Occipital lobe (tissue), 2 donors: ENCODE results near the gene IGF2R. TPM values are rescaled to one million over a fixed set of nuclear protein-coding genes. Genes with fewer than 3 reads are reported as not detected.

ENCODE experiments used
- DNase-seq: peaks from one replicate; lab custom pipeline; 2025; lab: John Stamatoyannopoulos, UW
- total RNA-seq: library from RNA; depleted of rRNA; stranded (reverse); fragments of >200 nt; gene quantifications from one replicate; pipeline ENCODE4 v1.2.3, GENCODE V29; 2014

Gene IGF2R
- total RNA-seq, 1 donor from 2014 or later = 36.7 TPM

- no peak for DNase-seq
Observed at GRCh38 chr6:159973951-159974350, 5.1 kb downstream of the IGF2R start.

DNA sequence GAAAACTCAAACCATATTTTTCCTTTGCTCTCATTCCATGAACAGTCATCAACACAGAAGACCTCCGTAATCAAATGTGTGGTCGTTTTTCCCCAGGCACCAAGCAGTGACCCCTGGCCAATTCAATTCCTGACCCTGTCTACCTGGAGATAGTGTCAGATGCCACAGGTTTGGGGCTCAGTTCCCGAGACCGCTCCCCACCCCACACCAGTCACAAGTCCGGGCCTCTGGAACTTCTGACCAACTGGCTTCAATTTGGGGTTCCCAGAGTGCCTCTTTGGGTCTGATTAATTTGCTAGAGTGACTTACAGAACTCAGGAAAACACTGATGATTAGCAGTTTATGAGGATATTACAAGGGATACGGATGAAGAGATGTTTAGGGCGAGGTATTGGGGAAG is 6.0 kb downstream of the IGF2R start:
- DNase-seq = no peak

GRCh38 chr6:159976686-159977254 is 7.9 kb downstream of the IGF2R start:
- no peak for DNase-seq

DNA sequence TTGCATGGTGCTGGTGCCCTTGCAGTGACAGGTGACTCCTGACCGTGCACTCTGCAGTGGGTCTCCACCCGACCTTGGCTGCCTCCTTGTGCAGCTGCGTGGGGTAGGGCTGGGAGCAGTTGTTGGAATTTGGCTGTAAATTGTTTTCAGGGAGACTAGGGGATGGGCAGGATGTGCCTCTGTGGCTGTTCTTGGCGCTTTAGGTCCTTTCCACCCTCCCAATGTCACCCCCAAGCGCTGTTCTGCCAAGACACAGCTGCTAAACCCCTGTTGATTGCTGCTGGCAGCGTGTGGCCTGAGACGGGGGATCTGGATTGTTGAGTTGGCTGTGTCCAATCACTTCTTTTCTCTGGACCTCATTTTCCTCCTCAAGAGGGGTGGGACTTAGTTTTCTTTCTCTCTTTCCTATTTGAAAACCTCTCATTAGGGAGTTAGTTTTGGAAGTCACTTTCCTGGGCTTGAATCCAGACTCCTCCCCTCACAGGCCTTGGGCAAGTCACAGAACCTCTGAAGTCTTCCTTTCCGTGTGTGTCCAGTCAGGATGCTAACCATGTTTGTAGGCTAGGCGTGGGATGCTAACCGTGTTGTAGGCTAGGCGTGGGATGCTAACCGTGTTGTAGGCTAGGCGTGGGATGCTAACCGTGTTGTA is 8.5 kb downstream of the IGF2R start:
- no peak for DNase-seq

DNA sequence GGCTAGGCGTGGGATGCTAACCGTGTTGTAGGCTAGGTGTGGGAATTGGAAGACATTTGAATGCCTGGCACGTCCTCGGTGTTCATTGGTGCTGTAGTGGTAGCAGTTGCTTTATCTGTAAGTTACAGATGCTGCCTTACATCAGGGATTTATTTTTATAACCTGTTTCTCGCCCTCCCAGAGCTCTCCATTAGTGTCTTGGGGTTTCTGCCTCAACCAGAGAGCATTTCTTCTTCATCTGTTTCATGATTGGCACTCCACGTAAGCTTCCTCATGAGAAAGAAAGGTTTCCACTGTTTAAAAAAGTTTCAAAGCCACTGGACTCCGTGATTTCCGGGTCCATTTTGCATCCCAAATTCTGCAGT is 9.0 kb downstream of the IGF2R start:
- no peak for DNase-seq

DNA sequence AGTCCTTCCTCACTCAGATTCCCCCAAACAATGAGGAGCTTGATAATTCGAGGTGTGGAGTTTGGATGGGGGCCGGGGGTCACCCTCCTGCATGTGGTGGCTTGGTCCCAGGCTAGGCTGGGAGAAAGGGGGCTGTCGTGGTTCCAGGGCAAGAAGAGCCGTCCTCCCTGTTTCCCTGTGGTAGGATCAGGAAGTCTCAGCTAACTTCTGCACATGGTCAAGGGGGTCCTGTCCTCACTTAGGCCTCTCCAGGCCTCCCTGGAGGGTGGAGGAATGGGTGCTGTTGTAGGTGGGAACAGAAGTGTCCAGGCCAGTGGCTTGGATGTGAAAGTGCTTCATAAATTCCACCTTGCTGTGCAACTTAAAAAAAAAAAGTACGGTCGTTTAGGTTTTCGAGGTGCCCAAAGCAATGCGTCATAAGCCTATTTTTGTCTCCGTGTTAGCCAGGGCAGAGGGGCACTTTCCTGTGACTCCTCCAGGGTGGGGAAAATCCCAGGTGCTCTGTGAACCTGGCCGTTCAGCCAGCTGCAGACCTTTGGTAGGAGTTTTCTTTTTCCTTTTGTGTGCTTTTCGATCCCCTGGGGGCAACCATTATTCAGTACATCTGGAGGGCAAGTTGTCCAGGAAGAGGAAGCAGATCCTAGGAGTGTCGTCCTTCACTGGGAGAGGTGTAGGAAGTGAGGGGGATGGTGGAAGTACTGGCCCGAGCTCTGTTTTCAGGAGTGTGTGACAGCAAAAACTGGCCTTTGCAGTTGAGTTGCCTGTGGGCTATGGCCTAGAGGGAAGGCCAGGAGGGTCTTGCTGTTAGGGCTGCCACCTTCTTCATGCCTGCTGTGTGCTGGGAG is 9.6 kb downstream of the IGF2R start:
- no peak for DNase-seq

DNA sequence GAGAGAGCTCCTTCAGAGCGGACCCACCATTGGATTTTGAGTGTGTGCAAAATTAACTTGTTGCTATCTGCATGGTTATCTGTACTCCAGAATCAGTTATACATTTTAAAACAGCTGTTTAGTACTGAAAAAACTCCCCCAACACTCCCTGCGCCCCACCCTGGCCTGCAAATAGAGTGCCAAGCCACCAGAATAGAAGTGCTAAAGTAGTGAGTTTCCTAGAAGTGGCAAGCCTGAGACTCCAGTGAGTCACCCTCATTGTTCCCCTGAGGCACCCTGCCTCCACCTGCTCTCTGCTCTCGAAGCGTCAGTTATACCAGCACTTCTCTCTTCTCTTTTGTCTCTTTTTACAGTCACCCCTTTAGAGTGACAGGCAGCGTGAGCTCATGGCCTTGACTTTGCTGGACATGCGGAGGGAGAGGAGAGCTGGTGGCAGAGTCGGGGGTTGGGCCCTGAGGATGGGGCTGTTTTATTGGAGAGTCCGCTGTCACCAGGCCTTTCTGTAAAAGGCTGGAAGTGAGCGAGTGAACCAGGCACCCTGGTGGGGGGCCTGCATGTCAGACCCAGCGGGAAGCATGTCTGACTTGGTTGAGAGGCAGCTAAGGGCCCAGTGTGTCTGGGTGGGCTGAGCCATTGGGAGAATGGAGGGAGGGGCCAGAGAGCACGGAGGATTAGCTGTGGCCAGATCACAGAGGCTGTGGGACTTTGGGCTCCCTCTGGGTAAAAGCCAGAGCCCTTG is 10.4 kb downstream of the IGF2R start:
- no peak for DNase-seq

DNA sequence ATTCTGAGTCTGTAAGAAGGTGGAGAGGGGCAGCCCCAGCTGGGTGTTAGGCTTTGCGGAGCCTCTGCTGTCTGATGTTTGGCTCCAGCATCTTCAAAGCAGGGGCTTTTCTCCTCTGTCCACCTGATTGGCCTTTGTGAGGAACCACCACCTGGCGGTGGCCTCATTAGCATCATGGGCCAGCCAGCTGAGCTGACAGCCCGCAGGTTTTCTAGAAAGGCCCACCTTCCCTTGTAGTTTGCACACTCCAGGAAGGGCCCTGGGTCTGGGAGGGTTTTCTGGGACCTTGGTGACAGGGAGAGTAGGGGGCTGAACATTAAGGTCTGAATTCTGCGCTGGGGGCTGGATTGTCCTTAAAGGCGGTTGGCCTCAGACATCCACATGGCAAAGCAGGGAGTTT is 11.6 kb downstream of the IGF2R start:
- DNase-seq = no peak

- DNase-seq = no peak
Observed at GRCh38 chr6:159981071-159981402, 12.2 kb downstream of the IGF2R start.

DNA sequence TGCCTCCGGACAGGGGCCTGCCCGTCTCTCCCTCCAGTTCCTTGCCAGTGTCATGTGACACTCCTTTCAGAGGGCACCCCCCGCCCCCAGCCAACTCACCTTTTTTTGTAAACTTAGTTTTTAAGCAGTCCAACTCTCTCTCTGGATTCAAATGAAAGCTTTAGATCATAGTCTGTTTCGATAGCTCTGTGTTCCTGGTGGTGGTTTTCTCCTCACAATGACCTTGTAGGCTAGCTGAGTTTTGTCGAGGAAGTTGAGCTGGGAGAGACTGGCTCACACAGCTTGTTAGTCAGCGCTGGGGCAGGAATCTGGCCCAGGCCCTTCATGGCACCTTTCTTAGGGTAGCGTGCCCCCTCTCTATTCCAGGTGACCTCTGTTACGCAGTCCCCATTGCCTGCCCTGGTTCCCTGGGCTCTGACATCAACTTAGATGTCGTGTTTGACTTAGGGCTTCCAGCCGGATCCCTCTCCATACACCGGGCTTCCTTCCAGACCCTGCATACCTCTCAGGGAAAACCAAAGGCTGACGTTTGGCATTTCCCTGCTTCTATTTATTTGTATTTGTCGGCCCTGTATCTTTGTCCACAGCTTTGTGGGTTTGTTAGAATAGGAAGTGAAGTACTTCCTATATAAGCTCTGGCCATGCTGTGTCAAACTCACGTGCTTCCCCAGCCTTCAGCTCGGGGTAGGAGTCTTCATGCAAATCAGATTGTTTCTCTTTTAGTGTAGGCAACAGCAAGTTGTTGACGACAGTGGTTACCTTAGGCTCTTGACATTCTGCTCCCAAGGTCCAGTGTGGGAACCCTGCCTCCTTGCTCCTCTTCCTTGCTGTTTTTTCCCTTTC is 12.7 kb downstream of the IGF2R start:
- no peak for DNase-seq

DNA sequence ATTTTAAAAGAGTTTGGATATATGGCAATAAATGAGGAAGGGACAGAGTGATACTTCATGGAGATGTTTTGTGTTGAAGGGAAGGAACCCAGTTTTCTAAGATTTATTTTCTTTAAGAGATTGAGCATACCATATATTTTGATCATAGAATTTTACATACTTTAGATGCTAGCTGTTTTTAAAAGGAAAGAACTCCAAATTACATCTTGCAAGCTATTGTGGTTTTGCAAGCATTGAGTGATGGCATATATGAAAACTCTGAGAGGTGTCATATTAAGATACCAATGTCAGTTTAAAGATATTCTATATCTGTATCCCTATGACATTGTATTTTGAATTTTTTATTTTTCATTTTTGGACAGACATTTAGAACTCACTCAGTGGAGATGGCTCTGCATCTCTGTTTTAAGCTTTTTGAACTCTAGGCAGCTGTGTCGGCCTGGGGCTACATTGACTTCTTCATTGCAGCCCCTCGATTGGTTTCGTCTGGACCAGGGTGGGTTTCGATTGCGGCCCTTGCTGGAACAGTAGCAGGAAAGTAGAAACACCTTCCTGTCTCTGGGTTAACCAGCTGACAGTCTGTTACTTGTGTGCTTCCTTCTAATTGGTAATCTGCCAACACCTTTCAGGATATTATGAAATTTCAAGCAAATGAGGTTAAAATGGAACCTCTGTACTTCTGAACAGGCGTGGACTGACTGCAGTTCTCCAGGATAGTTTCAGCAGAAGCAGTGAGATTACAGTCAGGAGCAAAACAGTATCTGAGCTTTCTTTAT is 14.0 kb downstream of the IGF2R start:
- no peak for DNase-seq

GRCh38 chr6:159983641-159984080 is 14.8 kb downstream of the IGF2R start:
- DNase-seq = no peak

GRCh38 chr6:159984268-159984786 is 15.4 kb downstream of the IGF2R start:
- DNase-seq = no peak

DNA sequence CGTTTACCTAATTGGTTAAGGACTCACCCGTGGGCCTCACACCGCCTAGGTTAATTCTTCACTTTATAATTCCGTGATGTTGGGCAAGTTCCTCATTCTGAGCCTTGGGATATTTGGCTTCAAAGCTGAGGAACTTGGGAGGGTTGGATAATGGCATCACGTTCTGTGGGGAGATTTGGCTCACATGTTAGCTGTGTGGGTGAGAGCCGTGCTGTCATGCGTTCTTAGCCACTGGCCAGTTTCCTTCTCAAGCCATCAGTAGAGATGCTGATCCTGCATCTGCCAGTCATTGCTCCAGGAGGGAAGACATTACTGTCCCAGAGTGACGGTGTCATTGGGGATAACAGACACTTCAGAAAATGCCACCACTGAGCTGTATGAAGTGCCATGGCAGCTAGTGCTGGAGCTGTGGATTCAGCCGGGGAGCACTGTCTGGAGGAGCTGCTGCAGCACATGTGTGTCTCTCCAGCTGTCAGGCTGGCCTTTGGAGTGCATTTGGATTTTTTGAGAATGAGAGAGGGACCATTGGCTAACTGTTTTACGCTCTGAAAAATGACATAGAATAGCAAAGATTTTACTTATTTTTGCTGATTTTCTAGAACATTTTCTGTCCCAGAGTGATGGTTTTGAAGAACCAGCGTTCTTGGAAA is 16.5 kb downstream of the IGF2R start:
- DNase-seq = no peak

DNA sequence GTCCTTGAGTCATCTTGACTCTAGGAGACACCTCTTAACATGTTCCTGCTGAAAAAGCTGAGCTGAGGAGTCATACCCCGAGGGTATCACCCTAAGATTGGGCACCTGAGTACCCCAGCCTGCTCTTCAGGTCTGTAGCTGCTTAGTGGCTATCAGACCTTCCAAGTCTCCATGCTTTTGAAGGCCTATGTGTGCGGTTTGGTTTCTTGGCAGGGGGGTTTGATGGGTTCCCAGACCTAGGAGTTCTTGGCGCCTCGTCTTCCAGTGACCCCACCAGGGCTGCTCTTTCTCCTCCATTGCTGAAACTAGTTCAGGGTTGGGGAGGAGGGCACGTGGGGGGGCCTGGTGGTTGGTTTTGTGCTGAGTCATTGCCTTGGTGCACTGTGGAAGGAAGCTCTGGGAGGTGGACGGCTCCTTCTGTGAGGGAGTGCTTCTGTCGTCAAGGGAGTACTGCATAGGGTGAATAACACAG is 20.1 kb downstream of the IGF2R start:
- no peak for DNase-seq

DNA sequence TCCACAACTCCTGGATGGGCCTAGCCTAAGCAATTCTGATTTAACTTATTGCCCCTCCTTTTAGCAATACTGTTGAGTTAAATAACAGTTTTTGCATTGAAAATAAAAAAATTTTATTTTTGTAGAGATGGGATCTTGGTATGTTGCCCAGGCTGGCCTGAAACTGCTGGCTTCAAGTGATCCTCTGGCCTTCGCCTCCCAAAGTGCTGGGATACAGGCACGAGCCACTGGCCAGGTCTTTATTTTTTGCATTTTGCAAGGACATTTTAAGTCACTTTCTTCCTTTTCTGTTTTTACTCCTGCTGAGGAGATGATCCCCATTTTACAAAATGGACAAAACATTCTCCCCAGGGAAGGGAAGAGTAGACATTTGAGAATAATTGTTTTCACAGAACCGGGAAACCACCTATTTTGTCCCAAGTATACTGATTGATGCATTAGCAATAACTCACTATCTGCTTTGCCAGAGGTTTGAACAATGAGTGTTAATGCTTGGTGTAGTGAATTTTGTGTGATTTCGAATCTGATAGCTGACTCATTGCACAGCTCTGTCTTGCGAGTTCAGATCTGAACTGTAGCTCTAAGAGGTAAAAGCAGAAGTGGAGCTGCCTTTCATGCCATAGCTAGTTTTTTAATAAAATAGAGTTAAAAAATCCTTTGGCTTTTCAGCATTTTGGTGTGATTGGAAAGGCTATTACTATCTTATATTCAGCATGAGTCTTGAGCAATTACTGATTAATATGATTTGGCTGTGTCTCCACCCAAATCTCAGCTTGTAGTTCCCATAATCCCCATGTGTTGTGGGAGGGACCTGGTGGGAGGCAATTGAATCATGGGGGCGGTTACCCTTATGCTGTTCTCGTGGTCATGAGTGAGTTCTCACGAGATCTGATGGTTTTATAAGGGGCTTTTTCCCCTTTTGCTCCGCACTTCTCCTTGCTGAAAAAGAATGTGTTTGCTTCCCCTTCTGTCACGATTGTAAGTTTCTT is 20.9 kb downstream of the IGF2R start:
- no peak for DNase-seq

DNA sequence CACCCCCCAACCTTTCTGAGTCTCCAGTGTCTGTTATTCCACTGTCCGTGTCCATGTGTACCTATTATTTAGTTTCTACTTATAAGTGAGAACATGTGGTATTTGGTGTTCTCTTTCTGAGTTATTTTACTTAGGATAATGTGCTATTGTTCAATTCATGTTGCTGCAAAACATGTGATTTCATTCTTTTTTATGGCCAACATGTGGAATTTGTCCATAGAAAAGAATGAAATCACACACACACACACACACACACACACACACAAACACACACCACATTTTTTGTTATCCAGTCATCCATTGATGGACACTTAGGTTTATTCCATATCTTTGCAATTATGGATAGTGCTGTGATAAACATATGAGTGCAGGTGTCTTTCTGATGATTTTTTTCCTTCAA is 23.5 kb downstream of the IGF2R start:
- DNase-seq = no peak

DNA sequence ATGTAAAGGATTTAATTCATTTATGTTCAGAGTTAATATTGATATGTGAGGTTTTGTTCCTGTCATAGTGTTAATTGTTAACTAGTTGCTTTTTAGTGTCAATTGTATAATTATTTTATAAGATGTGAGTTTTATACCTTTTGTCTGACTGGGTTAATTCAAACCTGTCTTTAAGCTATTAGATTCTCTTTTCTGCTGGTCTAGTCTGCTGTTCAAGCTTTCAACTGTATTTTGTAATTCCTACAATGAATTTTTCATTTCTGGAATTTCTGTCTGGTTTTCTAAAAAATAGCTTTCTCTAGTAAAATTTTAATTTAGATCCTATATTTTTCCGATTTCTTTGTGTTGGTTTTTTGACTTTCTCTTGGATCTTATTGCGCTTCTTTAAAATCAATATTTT is 26.5 kb downstream of the IGF2R start:
- no peak for DNase-seq
